Calu3 (cell line): ENCODE results near the gene ZNF830. TPM values are rescaled to one million over a fixed set of nuclear protein-coding genes. Genes with fewer than 3 reads are reported as not detected.
"Not testable (repeated sequence)": the region's sequence is repeated elsewhere in the genome, so short reads cannot be mapped to it uniquely, and the experiment has no call there.

Experiments used
- BruUV-seq: library from RNA; stranded (reverse); fragments of 400-500 nt; replicated peaks from 2 replicates; lab custom pipeline; 2021; lab: Mats Ljungman, UMichigan
- CTCF ChIA-PET: fragments of 300-600 bp; sonication (Branson Sonifier 250); formaldehyde crosslinking; loops from one replicate; lab custom pipeline; 2022; ENCODE audit warnings: antibody characterized with exemption; lab: Charles Lee
- DNase-seq: peaks from one replicate; pipeline ENCODE4 v3.0.0; 2022
- H3K27ac Mint-ChIP-seq: one replicate; pipeline ENCODE4 v1.8.0; 2022; ENCODE audit warnings: mixed read lengths; ENCODE audit not compliant: unreplicated experiment
- H3K27me3 Mint-ChIP-seq: one replicate; pipeline ENCODE4 v1.8.0; 2022; ENCODE audit warnings: mixed read lengths; ENCODE audit not compliant: unreplicated experiment
- H3K36me3 Mint-ChIP-seq: one replicate; pipeline ENCODE4 v1.8.0; 2022; ENCODE audit warnings: mild to moderate bottlenecking, moderate library complexity, mixed read lengths; ENCODE audit not compliant: insufficient read depth, unreplicated experiment
- H3K4me1 Mint-ChIP-seq: one replicate; pipeline ENCODE4 v1.8.0; 2022; ENCODE audit warnings: mild to moderate bottlenecking, low read depth, mixed read lengths; ENCODE audit not compliant: unreplicated experiment
- H3K4me3 Mint-ChIP-seq: one replicate; pipeline ENCODE4 v1.8.0; 2022; ENCODE audit warnings: mild to moderate bottlenecking, low read depth, moderate library complexity, mixed read lengths; ENCODE audit not compliant: unreplicated experiment
- H3K9me3 Mint-ChIP-seq: one replicate; pipeline ENCODE4 v1.8.0; 2022; ENCODE audit warnings: low read depth, mixed read lengths; ENCODE audit not compliant: unreplicated experiment
- CTCF ChIP-seq: fragments of 200-600 bp; IDR thresholded peaks from one replicate; pipeline ENCODE4 v1.8.0; 2022; ENCODE audit warnings: antibody characterized with exemption; ENCODE audit not compliant: unreplicated experiment
- intact Hi-C: fragments of 100-400 bp; cut with micrococcal nuclease; formaldehyde crosslinking; loops from one replicate; pipeline ENCODE4 v1.10.0; 2022; ENCODE audit not compliant: unreplicated experiment
- total RNA-seq: library from RNA; stranded (reverse); gene quantifications from 2 replicates; pipeline ENCODE4 v1.2.3, GENCODE V29; 2022

Gene ZNF830
- total RNA-seq, 1 experiment from 2014 or later: 14.6 TPM

- no peak for DNase-seq
- H3K27me3 Mint-ChIP-seq: peaks cover 25% of the 10 kb centered on the region
- CTCF ChIA-PET: no interaction called here
- H3K4me3 Mint-ChIP-seq: no peak overlapping the region
- intact Hi-C loops: no loop called here
- BruUV-seq: no TSS peak
- no peaks in the 10 kb centered on the region for H3K36me3 Mint-ChIP-seq
- H3K4me1 Mint-ChIP-seq: no peaks in the 10 kb centered on the region
- no peak for TF ChIP-seq CTCF
- no peaks in the 10 kb centered on the region for H3K9me3 Mint-ChIP-seq
- H3K27ac Mint-ChIP-seq: no peak overlapping the region
These were observed 40.7 kb upstream of the ZNF830 start for GRCh38 chr17:34920676-34921075.

- no TSS peak for BruUV-seq
- Mint-ChIP-seq H3K27me3 (no peaks in the 10 kb centered on the region), H3K4me3 (no peak overlapping the region), H3K36me3 (no peaks in the 10 kb centered on the region), H3K27ac (no peak overlapping the region), H3K9me3 (no peaks in the 10 kb centered on the region), H3K4me1 (no peaks in the 10 kb centered on the region)
- intact Hi-C loops: no loop called here
- CTCF ChIA-PET: no interaction called here
- TF ChIP-seq CTCF: no peak
- DNase-seq: no peak
These were observed 34.7 kb upstream of the ZNF830 start for GRCh38 chr17:34926661-34927060.

GRCh38 chr17:34930283-34930682, 31.1 kb upstream of the ZNF830 start:
- no peak overlapping the region for H3K27ac Mint-ChIP-seq
- no peak for TF ChIP-seq CTCF
- H3K27me3 Mint-ChIP-seq: no peaks in the 10 kb centered on the region
- no peak overlapping the region for H3K4me3 Mint-ChIP-seq
- CTCF ChIA-PET: no interaction called here
- intact Hi-C loops: no loop called here
- H3K36me3 Mint-ChIP-seq: no peaks in the 10 kb centered on the region
- H3K9me3 Mint-ChIP-seq: no peaks in the 10 kb centered on the region
- BruUV-seq: no TSS peak
- H3K4me1 Mint-ChIP-seq: no peaks in the 10 kb centered on the region
- DNase-seq: no peak

GRCh38 chr17:34950780-34951179, 10.6 kb upstream of the ZNF830 start:
- intact Hi-C loops, H3K4me1 Mint-ChIP-seq, BruUV-seq, CTCF ChIA-PET, H3K4me3 Mint-ChIP-seq, H3K27ac Mint-ChIP-seq, H3K36me3 Mint-ChIP-seq, DNase-seq, H3K9me3 Mint-ChIP-seq: not testable (repeated sequence)
- H3K27me3 Mint-ChIP-seq: peaks cover 18% of the 10 kb centered on the region

- Mint-ChIP-seq H3K4me1 (peaks cover 9% of the 10 kb centered on the region), H3K27ac (no peak overlapping the region), H3K27me3 (peaks cover 19% of the 10 kb centered on the region), H3K4me3 (no peak overlapping the region), H3K36me3 (peaks cover 21% of the 10 kb centered on the region), H3K9me3 (peaks cover 6% of the 10 kb centered on the region)
- CTCF ChIA-PET: no interaction called here
- no TSS peak for BruUV-seq
- intact Hi-C loops: no loop called here
- TF ChIP-seq CTCF: no peak
- DNase-seq: no peak
These were observed 2.9 kb upstream of the ZNF830 start for GRCh38 chr17:34958438-34958837.
